Measurements from ENCODE around the gene CDH5. TPM values are rescaled to one million over a fixed set of nuclear protein-coding genes. Genes with fewer than 3 reads are reported as not detected.
"Not testable (repeated sequence)": the region's sequence is repeated elsewhere in the genome, so short reads cannot be mapped to it uniquely, and the experiment has no call there.

The CDH5 gene
- total and polyA plus RNA-seq, 2 of the 13 experiments (the other 11 are each of a cell fraction or from before 2014, with no cell fraction given) = 0.71 to 1.1 TPM

DNA sequence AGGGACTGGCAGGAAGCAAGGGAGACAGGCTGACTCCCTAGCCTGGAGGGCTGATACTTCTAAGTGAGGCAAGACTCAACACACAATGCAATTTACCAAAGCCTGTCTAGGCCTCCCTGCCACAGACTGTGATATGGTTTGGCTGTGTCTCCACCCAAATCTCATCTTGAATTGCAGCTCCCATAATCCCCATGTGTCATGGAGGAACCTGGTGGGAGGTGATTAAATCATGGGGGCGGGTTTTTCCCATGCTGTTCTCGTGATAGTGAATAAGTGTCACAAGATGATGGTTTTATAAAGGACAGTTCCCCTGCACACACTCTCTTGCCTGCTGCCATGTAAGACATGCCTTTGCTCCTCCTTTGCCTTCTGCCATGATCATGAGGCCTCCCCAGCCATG is 35.0 kb upstream of the CDH5 start:
- H2AFZ ChIP-seq (ENCODE audit: low read length); H3K9ac ChIP-seq (ENCODE audit: insufficient read depth, low read depth, low read length); BruUV-seq (replicated peaks); DNase-seq (ENCODE audit: low spot score); POLR2A ChIA-PET; H4K20me1 ChIP-seq (ENCODE audit: insufficient read depth, low read length); ATAC-seq; CTCF ChIA-PET (ENCODE audit: low intra/inter-chr PET ratio, low total read pairs); H3K4me3 ChIP-seq (replicated peaks in 1 of 3; ENCODE audit: insufficient read depth in 1 of 3, low read depth in 2 of 3, low read length in 3 of 3); H3K79me2 ChIP-seq (ENCODE audit: insufficient read depth, low read length); H3K4me2 ChIP-seq (ENCODE audit: low read depth, low read length); intact Hi-C loops (cut with micrococcal nuclease; ENCODE audit: unreplicated experiment); H3K27ac ChIP-seq (ENCODE audit: extremely low read length, insufficient read depth, low read length); H3K9me3 ChIP-seq (ENCODE audit: low read length); FAIRE-seq; H3K36me3 ChIP-seq (replicated peaks in 1 of 2; ENCODE audit: control insufficient read depth in 1 of 2, insufficient read depth in 2 of 2, low read length in 2 of 2); in situ Hi-C loops (cut with HindIII; ENCODE audit: extremely low pct_ligation_motif_present, low pct_unique_long_range_greater_than_20kb): not testable (repeated sequence)
- TF ChIP-seq ZNF431 (CRISPR knock-in tag; IDR thresholded peaks at IDR 0.05; ENCODE audit: borderline replicate concordance, low read depth) = peak; percentile 85
- H3K4me1 ChIP-seq (ENCODE audit: insufficient read depth, low read length) = peaks cover 21% of the 10 kb centered on the region
- 0% methylated on average over 2 of the region's 2 CpGs for WGBS (ENCODE audit: low lambda C conversion rate)
- H3K27me3 ChIP-seq (ENCODE audit: control insufficient read depth in 1 of 2, insufficient read depth in 2 of 2, low read length in 2 of 2) = peaks cover 6 to 30% of the 10 kb centered on the region in 2 experiments; a peak in 4 of 5 replicates

DNA sequence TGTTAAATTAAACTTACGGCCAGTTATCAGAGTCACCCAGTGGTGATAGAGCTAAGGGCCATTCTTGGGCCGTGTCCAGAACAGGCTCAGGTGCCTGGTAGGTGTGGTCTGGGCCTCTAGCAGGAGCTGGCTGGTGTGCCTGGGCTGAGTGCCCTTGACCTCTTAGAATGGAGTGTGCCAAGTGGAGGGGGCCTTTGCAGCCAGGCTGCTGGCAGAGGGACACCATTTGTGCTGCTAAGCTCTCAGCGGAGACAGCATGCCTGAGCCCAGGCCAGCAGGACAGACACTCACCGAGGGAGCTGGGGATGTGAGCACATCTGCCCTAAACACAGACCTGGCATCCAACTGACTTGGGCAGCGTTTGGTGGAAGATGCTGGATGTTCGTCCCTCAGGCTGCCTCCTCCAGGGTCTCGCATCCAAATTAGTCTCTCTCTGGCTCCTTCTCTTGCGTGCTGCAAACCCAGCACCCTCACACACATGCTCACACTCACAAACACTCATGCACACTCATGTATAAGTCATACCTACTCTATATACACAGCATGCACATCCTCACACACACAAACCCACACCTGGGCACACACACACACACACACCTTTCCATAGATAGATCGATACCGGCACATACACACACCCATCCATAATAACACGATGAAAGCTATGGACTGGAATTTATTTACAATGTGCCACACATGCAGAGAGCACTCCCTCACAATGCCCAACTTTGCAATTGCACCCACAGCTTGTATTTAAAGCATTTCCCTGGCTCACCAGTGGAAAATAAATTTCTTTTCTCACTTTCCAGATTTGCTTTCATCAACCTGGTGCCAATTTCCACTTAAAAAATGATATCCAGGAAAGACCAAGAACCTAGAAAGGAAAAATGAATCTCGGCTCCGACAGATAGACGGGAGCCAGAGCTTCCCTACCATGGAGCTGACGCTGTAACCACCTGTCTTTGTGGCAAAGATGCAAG is 33.6 kb upstream of the CDH5 start:
- WGBS (ENCODE audit: low lambda C conversion rate) = 41% methylated on average over 13 of the region's 15 CpGs
- Histone ChIP-seq H3K4me2 (ENCODE audit: low read depth, low read length) (no peak overlapping the region), H3K4me1 (ENCODE audit: insufficient read depth, low read length) (peaks cover 6% of the 10 kb centered on the region), H3K27me3 (ENCODE audit: control insufficient read depth in 1 of 2, insufficient read depth in 2 of 2, low read length in 2 of 2) (peaks cover 7 to 38% of the 10 kb centered on the region in 2 experiments; a peak in 4 of 5 replicates), H3K36me3 (replicated peaks in 1 of 2; ENCODE audit: control insufficient read depth in 1 of 2, insufficient read depth in 2 of 2, low read length in 2 of 2) (no peaks in the 10 kb centered on the region), H2AFZ (ENCODE audit: low read length) (no peak overlapping the region), H3K79me2 (ENCODE audit: insufficient read depth, low read length) (no peaks in the 10 kb centered on the region), H3K9ac (ENCODE audit: insufficient read depth, low read depth, low read length) (no peak overlapping the region), H3K27ac (ENCODE audit: extremely low read length, insufficient read depth, low read length) (no peak overlapping the region), H3K4me3 (replicated peaks in 1 of 3; ENCODE audit: insufficient read depth in 1 of 3, low read depth in 2 of 3, low read length in 3 of 3) (no peak overlapping the region), H4K20me1 (ENCODE audit: insufficient read depth, low read length) (no peaks in the 10 kb centered on the region), H3K9me3 (ENCODE audit: low read length) (no peaks in the 10 kb centered on the region)
- in situ Hi-C loops (cut with HindIII; ENCODE audit: extremely low pct_ligation_motif_present, low pct_unique_long_range_greater_than_20kb) = no loop called here
- no TSS peak for BruUV-seq (replicated peaks)
- TF ChIP-seq ZNF549 (CRISPR knock-in tag; IDR thresholded peaks at IDR 0.05) (no peak), ZNF20 (CRISPR knock-in tag; IDR thresholded peaks at IDR 0.05) (no peak), ZSCAN30 (CRISPR knock-in tag; IDR thresholded peaks at IDR 0.05) (no peak), ZNF598 (CRISPR knock-in tag; IDR thresholded peaks at IDR 0.05; ENCODE audit: borderline replicate concordance) (no peak), ARID2 (CRISPR knock-in tag; IDR thresholded peaks at IDR 0.05; ENCODE audit: borderline replicate concordance) (no peak), SP140L (CRISPR knock-in tag; IDR thresholded peaks at IDR 0.05; ENCODE audit: borderline replicate concordance) (no peak), RORA (CRISPR knock-in tag; IDR thresholded peaks at IDR 0.05) (no peak)
- TF ChIP-seq, protein P1, sequence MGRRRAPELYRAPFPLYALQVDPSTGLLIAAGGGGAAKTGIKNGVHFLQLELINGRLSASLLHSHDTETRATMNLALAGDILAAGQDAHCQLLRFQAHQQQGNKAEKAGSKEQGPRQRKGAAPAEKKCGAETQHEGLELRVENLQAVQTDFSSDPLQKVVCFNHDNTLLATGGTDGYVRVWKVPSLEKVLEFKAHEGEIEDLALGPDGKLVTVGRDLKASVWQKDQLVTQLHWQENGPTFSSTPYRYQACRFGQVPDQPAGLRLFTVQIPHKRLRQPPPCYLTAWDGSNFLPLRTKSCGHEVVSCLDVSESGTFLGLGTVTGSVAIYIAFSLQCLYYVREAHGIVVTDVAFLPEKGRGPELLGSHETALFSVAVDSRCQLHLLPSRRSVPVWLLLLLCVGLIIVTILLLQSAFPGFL (CRISPR knock-in tag; IDR thresholded peaks at IDR 0.05) = no peak
- FAIRE-seq (no peak), ATAC-seq (no peak), DNase-seq (ENCODE audit: low spot score) (no peak)
- ChIA-PET CTCF (ENCODE audit: low intra/inter-chr PET ratio, low total read pairs) (no interaction called here), POLR2A (no interaction called here)
- intact Hi-C loops (cut with micrococcal nuclease; ENCODE audit: unreplicated experiment) = no loop called here

Data from HepG2 (cell line).